GM12878 (cell line): Measurements from ENCODE around the gene ZDHHC1. TPM values are rescaled to one million over a fixed set of nuclear protein-coding genes. Genes with fewer than 3 reads are reported as not detected.

Source experiments
- ATAC-seq: fragments of 200-7000 bp; cut with Tn5 transposase; 3 replicates; pipeline ENCODE4 v1.9.1; 2020; ENCODE audit warnings: mild to moderate bottlenecking, moderate library complexity
- BruUV-seq: library from RNA; stranded (reverse); fragments of 400-500 nt; replicated peaks from 2 replicates; lab custom pipeline; 2021; lab: Mats Ljungman, UMichigan
- CTCF ChIA-PET: fragments of 300-600 bp; sonication (Branson Sonifier 250); formaldehyde crosslinking; extraction: SDS; loops from one replicate; lab custom pipeline; 2021; ENCODE audit warnings: inconsistent platforms; lab: Yijun Ruan, JAX
- POLR2A ChIA-PET: fragments of 350-600 bp; formaldehyde crosslinking; extraction: SDS; loops from one replicate; lab custom pipeline; 2021; ENCODE audit warnings: inconsistent platforms; lab: Charles Lee
- RAD21 ChIA-PET: fragments of 300-600 bp; sonication (Branson Sonifier 250); formaldehyde crosslinking; loops from one replicate; lab custom pipeline; 2023; ENCODE audit warnings: antibody characterized with exemption; ENCODE audit not compliant: unreplicated experiment; lab: Charles Lee
- SMC1A ChIA-PET: fragments of 300-600 bp; sonication (Branson Sonifier 250); formaldehyde crosslinking; loops from one replicate; lab custom pipeline; 2023; ENCODE audit not compliant: unreplicated experiment, uncharacterized antibody; lab: Charles Lee
- DNase-seq: peaks from one replicate; pipeline ENCODE4 v3.0.0-alpha.2; 2011; ENCODE audit warnings: low read depth, low spot score
- FAIRE-seq: peaks from 3 replicates; lab custom pipeline; 2011; peaks lifted over from hg19 to GRCh38; lab: Jason Lieb, UNC
- H2AFZ ChIP-seq: 2 replicates; pipeline ENCODE4 v1.6.0; 2011; ENCODE audit warnings: low read depth, low read length, control low read depth; ENCODE audit not compliant: control insufficient read depth
- H3K27ac ChIP-seq: 2 replicates; pipeline ENCODE4 v1.5.1; 2011; ENCODE audit warnings: control low read depth; ENCODE audit not compliant: control insufficient read depth, insufficient read depth
- H3K27me3 ChIP-seq, 2 experiments: replicated peaks in 1 of 2; 2 replicates each; pipeline versions ENCODE4 v1.6.0 to v1.6.1; 2011; ENCODE audit warnings: low read length in 1 of 2; ENCODE audit not compliant: control insufficient read depth in 2 of 2, insufficient read depth in 2 of 2
- H3K36me3 ChIP-seq, 2 experiments: 2 replicates each; pipeline ENCODE4 v1.5.1; 2011; ENCODE audit warnings: low read length in 1 of 2; ENCODE audit not compliant: control insufficient read depth in 2 of 2, insufficient read depth in 2 of 2
- H3K4me1 ChIP-seq: 2 replicates; pipeline ENCODE4 v1.6.1; 2011; ENCODE audit warnings: mild to moderate bottlenecking, low read length, moderate library complexity, mixed read lengths; ENCODE audit not compliant: control insufficient read depth, insufficient read depth
- H3K4me2 ChIP-seq: 2 replicates; pipeline ENCODE4 v1.6.0; 2011; ENCODE audit warnings: control low read depth; ENCODE audit not compliant: control insufficient read depth, insufficient read depth
- H3K4me3 ChIP-seq: fragments of 200-600 bp; sonication (generic); 2 replicates; pipeline ENCODE4 v1.5.1; 2016
- H3K79me2 ChIP-seq: 2 replicates; pipeline ENCODE4 v1.6.0; 2011; ENCODE audit warnings: low read length; ENCODE audit not compliant: control insufficient read depth, insufficient read depth
- H3K9ac ChIP-seq: 2 replicates; pipeline ENCODE4 v1.8.0; 2011; ENCODE audit warnings: low read length, control low read depth, mixed read lengths; ENCODE audit not compliant: control insufficient read depth, insufficient read depth
- H3K9me3 ChIP-seq: replicated peaks from 3 replicates; pipeline ENCODE4 v1.5.1; 2011; ENCODE audit warnings: mild to moderate bottlenecking, low read length; ENCODE audit not compliant: control insufficient read depth, insufficient read depth
- H4K20me1 ChIP-seq: 2 replicates; pipeline ENCODE4 v1.6.0; 2011; ENCODE audit not compliant: control insufficient read depth, insufficient read depth
- CHD1 ChIP-seq: IDR thresholded peaks from 2 replicates; pipeline ENCODE4 v1.6.1; 2012; ENCODE audit warnings: low read depth, low read length, improper control_type of control experiment
- DPF2 ChIP-seq: fragments of 450-650 bp; IDR thresholded peaks from 2 replicates; pipeline ENCODE4 v1.6.1; 2017; ENCODE audit warnings: mild to moderate bottlenecking
- FOXK2 ChIP-seq: fragments of 450-650 bp; IDR thresholded peaks from 2 replicates; pipeline ENCODE4 v1.6.1; 2017; ENCODE audit warnings: mild to moderate bottlenecking, moderate library complexity
- GATAD2B ChIP-seq: fragments of 450-650 bp; conservative IDR thresholded peaks from 2 replicates; pipeline ENCODE4 v1.6.1; 2017; ENCODE audit warnings: low read depth, mild to moderate bottlenecking, moderate library complexity
- JUNB ChIP-seq: IDR thresholded peaks from 2 replicates; pipeline ENCODE4 v1.6.1; 2016; ENCODE audit warnings: antibody characterized with exemption, mild to moderate bottlenecking
- MYC ChIP-seq: IDR thresholded peaks from 2 replicates; pipeline ENCODE4 v1.6.1; 2011; ENCODE audit warnings: mild to moderate bottlenecking, low read length, moderate library complexity, inconsistent platforms; ENCODE audit not compliant: insufficient read depth, insufficient replicate concordance, insufficient read length, severe bottlenecking
- PML ChIP-seq: IDR thresholded peaks from 2 replicates; pipeline ENCODE4 v1.6.1; 2012; ENCODE audit warnings: low read length, inconsistent platforms
- POLR2A ChIP-seq: IDR thresholded peaks from 2 replicates; pipeline ENCODE4 v1.6.1; 2011; ENCODE audit warnings: low read depth, mild to moderate bottlenecking, low read length
- SIN3A ChIP-seq: IDR thresholded peaks from 2 replicates; pipeline ENCODE4 v1.6.1; 2012; ENCODE audit warnings: low read depth, low read length, improper control_type of control experiment
- YBX1 ChIP-seq: fragments of 450-650 bp; IDR thresholded peaks from 2 replicates; pipeline ENCODE4 v1.6.1; 2016; ENCODE audit warnings: antibody characterized with exemption
- WGBS: methylation state at CpG from one replicate; pipeline ENCODE4 v1.1.6; 2016; ENCODE audit warnings: low lambda C conversion rate; ENCODE audit not compliant: insufficient replicate concordance, insufficient coverage; ENCODE audit errors: missing lambda C conversion rate; 5-methylcytosine and 5-hydroxymethylcytosine counted together
- in situ Hi-C: fragments of 300-500 bp; cut with MboI; formaldehyde crosslinking; loops from 9 replicates; pipeline ENCODE4 v1.14.3; 2018; ENCODE audit warnings: mixed read lengths
- intact Hi-C: fragments of 100-400 bp; cut with micrococcal nuclease; formaldehyde crosslinking; loops from one replicate; pipeline ENCODE4 v1.14.2; 2022; ENCODE audit not compliant: unreplicated experiment
- polyA plus RNA-seq, 11 experiments: library from polyadenylated mRNA; depleted of rRNA in 4 of 11; unstranded in 6 of 11; stranded (reverse) in 5 of 11; fragments of >200 nt; fragmentation: Nextera tagmentation in 4 of 11; fragmentation: Illumina TruSeq in 1 of 11; extraction: Ambion mirVana in 4 of 11; extraction: Trizol in 1 of 11; gene quantifications; 1 replicate in 1 of 11; 2 replicates in 10 of 11; pipeline versions ENCODE4 v1.2.1 to v1.2.3, GENCODE V29; 2011 to 2016; ENCODE audit warnings: inconsistent platforms in 2 of 11, missing spikeins in 2 of 11, low read depth in 1 of 11
- total RNA-seq, 4 experiments: library from RNA; depleted of rRNA in 3 of 4; stranded (reverse); fragments of >200 nt in 3 of 4; fragmentation: Illumina TruSeq in 1 of 4; extraction: Trizol in 1 of 4; gene quantifications; 2 replicates each; pipeline versions ENCODE4 v1.2.1 to v1.2.3, GENCODE V29; 2013 to 2021

The ZDHHC1 gene
- total and polyA plus RNA-seq, 10 of the 15 experiments (the other 5 are each of a cell fraction or from before 2014, with no cell fraction given), result 0.07 to 1.2 (median 0.66) TPM; not detected in 2

- TF ChIP-seq GATAD2B (no peak), DPF2 (no peak), CHD1 (no peak), FOXK2 (no peak), SIN3A (no peak), MYC (no peak)
These were observed 34.9 kb upstream of the ZDHHC1 start (continued) for GRCh38 chr16:67451061-67451703.

- Histone ChIP-seq H4K20me1 (no peaks in the 10 kb centered on the region), H3K4me1 (no peaks in the 10 kb centered on the region), H3K36me3 (peaks cover 10 to 16% of the 10 kb centered on the region in 2 experiments; a peak in 3 of 4 replicates), H3K27ac (no peak overlapping the region), H3K9ac (no peak overlapping the region), H3K4me3 (no peak overlapping the region), H3K79me2 (no peaks in the 10 kb centered on the region), H3K4me2 (no peak overlapping the region), H3K9me3 (no peaks in the 10 kb centered on the region), H3K27me3 (no peaks in the 10 kb centered on the region), H2AFZ (no peak overlapping the region)
- in situ Hi-C loops, result no loop called here
- POLR2A ChIA-PET, result no interaction called here
- RAD21 ChIA-PET, result no interaction called here
- 93% methylated on average over 3 of the region's 3 CpGs for WGBS
- TF ChIP-seq YBX1 (no peak), JUNB (no peak), POLR2A (0 out of 2 replicates have a peak, but pooled peaks have one; percentile 26), PML (no peak)
- DNase-seq, result no peak
- no peak for ATAC-seq
- intact Hi-C loops, result no loop called here
- SMC1A ChIA-PET, result interaction anchor here (1.1 to 1.6 kb wide), 2 partner anchors 21 to 189 kb away, joined by 4 read pairs; no protein-coding TSS in a partner anchor
- CTCF ChIA-PET, result interaction anchor here (0.6 to 1.6 kb wide), 2 partner anchors 22 to 118 kb away, joined by 4 to 7 read pairs; no protein-coding TSS in a partner anchor
- no peak for FAIRE-seq
- no TSS peak for BruUV-seq
These were observed 33.5 kb upstream of the ZDHHC1 start for GRCh38 chr16:67449739-67450138.
